ENCODE data around the gene RNF186. TPM values are rescaled to one million over a fixed set of nuclear protein-coding genes. Genes with fewer than 3 reads are reported as not detected.

The RNF186 gene
- total and polyA plus RNA-seq, 2 of the 13 experiments (the other 11 are each of a cell fraction or from before 2014, with no cell fraction given): 0.07 to 0.20 TPM

GRCh38 chr1:19861034-19861433, 46.0 kb upstream of the RNF186 start (continued):
- TF ChIP-seq ZNF501 (CRISPR knock-in tag; IDR thresholded peaks at IDR 0.05) (no peak), JUND (CRISPR knock-in tag; IDR thresholded peaks at IDR 0.05) (peak; percentile 35; the same call in 1 of the 2 replicates)

DNA sequence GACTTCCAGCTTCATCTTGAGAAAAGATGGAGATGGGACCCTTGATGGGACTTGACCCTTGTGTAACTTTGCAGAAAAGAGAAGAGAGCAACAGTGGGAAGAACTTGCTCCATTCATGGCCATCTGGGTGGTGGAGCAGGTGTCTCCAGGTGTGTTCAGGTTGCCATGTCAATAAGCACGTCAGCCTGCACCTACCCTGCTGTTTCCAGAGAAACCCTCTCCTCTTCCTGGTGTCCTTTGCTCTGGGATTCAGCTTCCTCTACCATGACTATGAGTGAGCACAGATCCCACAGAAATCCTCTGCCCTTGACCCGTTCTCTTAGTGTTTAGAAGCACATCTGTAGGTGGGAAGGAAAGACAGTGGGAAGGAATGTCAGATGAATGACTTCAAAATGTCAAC, 45.3 kb upstream of the RNF186 start:
- in situ Hi-C loops (cut with HindIII; ENCODE audit: extremely low pct_ligation_motif_present, low pct_unique_long_range_greater_than_20kb): no loop called here
- ChIA-PET POLR2A (no interaction called here), CTCF (ENCODE audit: low intra/inter-chr PET ratio, low total read pairs) (no interaction called here)
- FAIRE-seq (no peak), ATAC-seq (no peak), DNase-seq (ENCODE audit: low spot score) (no peak)
- H3K9me3 ChIP-seq (ENCODE audit: low read length): no peaks in the 10 kb centered on the region; the same call in 1 of the 2 replicates
- H3K27ac ChIP-seq (ENCODE audit: extremely low read length, insufficient read depth, low read length): no peak overlapping the region
- no peaks in the 10 kb centered on the region for H3K27me3 ChIP-seq (ENCODE audit: control insufficient read depth in 1 of 2, insufficient read depth in 2 of 2, low read length in 2 of 2)
- intact Hi-C loops (cut with micrococcal nuclease; ENCODE audit: unreplicated experiment): no loop called here
- TF ChIP-seq RFXANK (CRISPR knock-in tag; IDR thresholded peaks at IDR 0.05): no peak
- TF ChIP-seq NCOR1 (IDR thresholded peaks at IDR 0.05; ENCODE audit: borderline replicate concordance, low read length): no peak
- no peak for TF ChIP-seq KDM4B (CRISPR knock-in tag; IDR thresholded peaks at IDR 0.05)
- TF ChIP-seq SCMH1 (CRISPR knock-in tag; IDR thresholded peaks at IDR 0.05; ENCODE audit: borderline replicate concordance): no peak
- no peak for TF ChIP-seq FOXC1 (CRISPR knock-in tag; IDR thresholded peaks at IDR 0.05; ENCODE audit: borderline replicate concordance)
- no peak for TF ChIP-seq SMAD9 (CRISPR knock-in tag; IDR thresholded peaks at IDR 0.05)
- TF ChIP-seq, protein P1, sequence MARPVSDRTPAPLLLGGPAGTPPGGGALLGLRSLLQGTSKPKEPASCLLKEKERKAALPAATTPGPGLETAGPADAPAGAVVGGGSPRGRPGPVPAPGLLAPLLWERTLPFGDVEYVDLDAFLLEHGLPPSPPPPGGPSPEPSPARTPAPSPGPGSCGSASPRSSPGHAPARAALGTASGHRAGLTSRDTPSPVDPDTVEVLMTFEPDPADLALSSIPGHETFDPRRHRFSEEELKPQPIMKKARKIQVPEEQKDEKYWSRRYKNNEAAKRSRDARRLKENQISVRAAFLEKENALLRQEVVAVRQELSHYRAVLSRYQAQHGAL (CRISPR knock-in tag; IDR thresholded peaks at IDR 0.05; ENCODE audit: not compliant biosample characterization): no peak
- TF ChIP-seq RARA (CRISPR knock-in tag; IDR thresholded peaks at IDR 0.05): no peak
- no peak for TF ChIP-seq ZNF747 (CRISPR knock-in tag; IDR thresholded peaks at IDR 0.05; ENCODE audit: borderline replicate concordance)
- no peak for TF ChIP-seq ZNF883 (CRISPR knock-in tag; IDR thresholded peaks at IDR 0.05; ENCODE audit: not compliant biosample characterization)
- 0 out of 2 replicates have a peak overlapping the region, but pooled peaks have one; percentile 5 for H3K4me2 ChIP-seq (ENCODE audit: low read depth, low read length)
- no peaks in the 10 kb centered on the region for H3K79me2 ChIP-seq (ENCODE audit: insufficient read depth, low read length)
- H3K4me1 ChIP-seq (ENCODE audit: insufficient read depth, low read length): peaks cover 29% of the 10 kb centered on the region
- H3K4me3 ChIP-seq (replicated peaks in 1 of 3; ENCODE audit: insufficient read depth in 1 of 3, low read depth in 2 of 3, low read length in 3 of 3): no peak overlapping the region
- 50% methylated on average over 2 of the region's 2 CpGs for WGBS (ENCODE audit: low lambda C conversion rate)
- H3K36me3 ChIP-seq (replicated peaks in 1 of 2; ENCODE audit: control insufficient read depth in 1 of 2, insufficient read depth in 2 of 2, low read length in 2 of 2): no peaks in the 10 kb centered on the region
- no TSS peak for BruUV-seq (replicated peaks)
- H4K20me1 ChIP-seq (ENCODE audit: insufficient read depth, low read length): no peaks in the 10 kb centered on the region
- no peak overlapping the region for H3K9ac ChIP-seq (ENCODE audit: insufficient read depth, low read depth, low read length)
- H2AFZ ChIP-seq (ENCODE audit: low read length): no peak overlapping the region

All from HepG2 (cell line).